SU-DHL-6 (cell line): ENCODE results near the gene DCHS1.

Experiments used
- H2AFZ ChIP-seq: fragments of 200-600 bp; sonication (generic); 2 replicates; pipeline ENCODE4 v1.6.1; 2014; ENCODE audit warnings: low read depth, mild to moderate bottlenecking, moderate library complexity, mixed read lengths, antibody characterized with exemption, low read length; ENCODE audit not compliant: severe bottlenecking
- H3F3A ChIP-seq: fragments of 200-600 bp; shearing (Covaris generic); 2 replicates; pipeline ENCODE4 v1.6.0; 2016; ENCODE audit warnings: antibody characterized with exemption, mild to moderate bottlenecking; ENCODE audit not compliant: insufficient read depth
- H3K27ac ChIP-seq: fragments of 200-600 bp; sonication (generic); 2 replicates; pipeline ENCODE4 v1.5.1; 2016; ENCODE audit warnings: low read depth, mild to moderate bottlenecking, low read length, moderate library complexity, mixed read lengths
- H3K27me3 ChIP-seq: fragments of 200-600 bp; sonication (generic), shearing (Covaris generic); 2 replicates; pipeline ENCODE4 v1.6.0; 2014; ENCODE audit warnings: mild to moderate bottlenecking, low read length
- H3K36me3 ChIP-seq: fragments of 200-600 bp; sonication (generic); 2 replicates; pipeline ENCODE4 v1.6.1; 2014; ENCODE audit warnings: mild to moderate bottlenecking, low read length, mixed read lengths
- H3K4me2 ChIP-seq: fragments of 300-600, 200-600 bp; shearing (Covaris generic), sonication (generic); 2 replicates; pipeline ENCODE4 v1.6.0; 2014; ENCODE audit warnings: low read length, low read depth, mild to moderate bottlenecking; ENCODE audit not compliant: poor library complexity, severe bottlenecking
- H3K4me3 ChIP-seq: fragments of 200-600 bp; sonication (generic); 2 replicates; pipeline ENCODE4 v1.5.1; 2014; ENCODE audit warnings: antibody characterized with exemption, low read length, mild to moderate bottlenecking, mixed read lengths; ENCODE audit not compliant: insufficient read depth, poor library complexity, severe bottlenecking
- H3K79me2 ChIP-seq: fragments of 200-600 bp; sonication (generic); 2 replicates; pipeline ENCODE4 v1.6.1; 2014; ENCODE audit warnings: mild to moderate bottlenecking, low read length, moderate library complexity; ENCODE audit not compliant: insufficient read depth
- H3K9ac ChIP-seq: fragments of 200-600 bp; sonication (generic); 2 replicates; pipeline ENCODE4 v1.7.0; 2014; ENCODE audit warnings: mild to moderate bottlenecking, low read length
- H3K9me2 ChIP-seq: fragments of 200-600 bp; sonication (generic); replicated peaks from 2 replicates; pipeline ENCODE4 v1.6.1; 2014; ENCODE audit warnings: low read length; ENCODE audit not compliant: insufficient read depth
- H3K9me3 ChIP-seq: fragments of 200-600 bp; sonication (generic); 2 replicates; pipeline ENCODE4 v1.6.1; 2014; ENCODE audit warnings: low read length, mixed read lengths; ENCODE audit not compliant: insufficient read depth
- H4K20me1 ChIP-seq: fragments of 200-600 bp; sonication (generic); 2 replicates; pipeline ENCODE4 v1.6.1; 2014; ENCODE audit warnings: low read depth, mild to moderate bottlenecking, antibody characterized with exemption, low read length, moderate library complexity, mixed read lengths
- CTCF ChIP-seq: fragments of 200-600 bp; sonication (generic); IDR thresholded peaks from one replicate; pipeline ENCODE4 v1.5.1; 2017; ENCODE audit warnings: antibody characterized with exemption, mild to moderate bottlenecking, low read length, moderate library complexity; ENCODE audit not compliant: insufficient read depth, poor library complexity, severe bottlenecking
- EZH2phosphoT487 ChIP-seq: fragments of 200-600 bp; sonication (generic), shearing (Covaris generic); conservative IDR thresholded peaks from 2 replicates; pipeline ENCODE4 v1.6.1; 2018; ENCODE audit warnings: mild to moderate bottlenecking, antibody characterized with exemption, low read length, moderate library complexity, mixed read lengths

The DCHS1 gene

GRCh38 chr11:6635082-6635932 lies 20.3 kb downstream of the DCHS1 start:
- Histone ChIP-seq H3K36me3 (no peaks in the 10 kb centered on the region), H3K4me2 (no peak overlapping the region), H3K79me2 (no peaks in the 10 kb centered on the region), H3K27me3 (no peaks in the 10 kb centered on the region), H4K20me1 (no peaks in the 10 kb centered on the region), H3K9ac (no peak overlapping the region), H2AFZ (no peak overlapping the region), H3F3A (no peaks in the 10 kb centered on the region), H3K9me2 (no peaks in the 10 kb centered on the region), H3K9me3 (no peaks in the 10 kb centered on the region), H3K27ac (no peak overlapping the region), H3K4me3 (no peak overlapping the region)
- TF ChIP-seq EZH2phosphoT487 (no peak), CTCF (no peak)

- H3K36me3 ChIP-seq, result no peaks in the 10 kb centered on the region
- no peaks in the 10 kb centered on the region for H3F3A ChIP-seq
- H3K9me3 ChIP-seq, result no peaks in the 10 kb centered on the region
- no peak overlapping the region for H3K27ac ChIP-seq
- H3K4me3 ChIP-seq, result no peak overlapping the region
- no peak overlapping the region for H2AFZ ChIP-seq
- TF ChIP-seq CTCF (no peak), EZH2phosphoT487 (no peak)
- H4K20me1 ChIP-seq, result no peaks in the 10 kb centered on the region
- H3K9me2 ChIP-seq, result no peaks in the 10 kb centered on the region
- H3K27me3 ChIP-seq, result no peaks in the 10 kb centered on the region
- no peak overlapping the region for H3K9ac ChIP-seq
- H3K4me2 ChIP-seq, result no peak overlapping the region
- no peaks in the 10 kb centered on the region for H3K79me2 ChIP-seq
Observed at GRCh38 chr11:6634534-6634933, 21.1 kb downstream of the DCHS1 start.

- Histone ChIP-seq H3K9ac (no peak overlapping the region), H3K4me2 (no peak overlapping the region), H2AFZ (no peak overlapping the region), H3K27ac (no peak overlapping the region), H4K20me1 (no peaks in the 10 kb centered on the region), H3F3A (no peaks in the 10 kb centered on the region), H3K27me3 (no peaks in the 10 kb centered on the region), H3K4me3 (no peak overlapping the region), H3K79me2 (no peaks in the 10 kb centered on the region), H3K9me3 (no peaks in the 10 kb centered on the region), H3K36me3 (no peaks in the 10 kb centered on the region), H3K9me2 (no peaks in the 10 kb centered on the region)
- no peak for TF ChIP-seq EZH2phosphoT487
- no peak for TF ChIP-seq CTCF
Observed at GRCh38 chr11:6633422-6634408, 21.9 kb downstream of the DCHS1 start.
